ENCODE results near the gene BICRA. TPM values are rescaled to one million over a fixed set of nuclear protein-coding genes. Genes with fewer than 3 reads are reported as not detected.
A peak's percentile ranks its signal among the peaks of the same experiment; 100 is the strongest.
"Not testable (repeated sequence)": the region's sequence is repeated elsewhere in the genome, so short reads cannot be mapped to it uniquely, and the experiment has no call there.

Gene BICRA
- total RNA-seq, 1 donor from 2014 or later = 5.2 TPM

DNA sequence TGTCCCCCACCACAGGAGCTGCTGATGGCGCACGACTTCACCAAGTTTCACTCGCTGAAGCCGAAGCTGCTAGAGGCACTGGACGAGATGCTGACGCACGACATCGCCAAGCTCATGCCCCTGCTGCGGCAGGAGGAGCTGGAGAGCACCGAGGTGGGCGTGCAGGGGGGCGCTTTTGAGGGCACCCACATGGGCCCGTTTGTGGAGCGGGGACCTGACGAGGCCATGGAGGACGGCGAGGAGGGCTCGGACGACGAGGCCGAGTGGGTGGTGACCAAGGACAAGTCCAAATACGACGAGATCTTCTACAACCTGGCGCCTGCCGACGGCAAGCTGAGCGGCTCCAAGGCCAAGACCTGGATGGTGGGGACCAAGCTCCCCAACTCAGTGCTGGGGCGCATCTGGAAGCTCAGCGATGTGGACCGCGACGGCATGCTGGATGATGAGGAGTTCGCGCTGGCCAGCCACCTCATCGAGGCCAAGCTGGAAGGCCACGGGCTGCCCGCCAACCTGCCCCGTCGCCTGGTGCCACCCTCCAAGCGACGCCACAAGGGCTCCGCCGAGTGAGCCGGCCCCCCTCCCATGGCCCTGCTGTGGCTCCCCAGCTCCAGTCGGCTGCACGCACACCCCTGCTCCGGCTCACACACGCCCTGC, 132.1 kb downstream of the BICRA start:
- TF ChIP-seq, protein P1, sequence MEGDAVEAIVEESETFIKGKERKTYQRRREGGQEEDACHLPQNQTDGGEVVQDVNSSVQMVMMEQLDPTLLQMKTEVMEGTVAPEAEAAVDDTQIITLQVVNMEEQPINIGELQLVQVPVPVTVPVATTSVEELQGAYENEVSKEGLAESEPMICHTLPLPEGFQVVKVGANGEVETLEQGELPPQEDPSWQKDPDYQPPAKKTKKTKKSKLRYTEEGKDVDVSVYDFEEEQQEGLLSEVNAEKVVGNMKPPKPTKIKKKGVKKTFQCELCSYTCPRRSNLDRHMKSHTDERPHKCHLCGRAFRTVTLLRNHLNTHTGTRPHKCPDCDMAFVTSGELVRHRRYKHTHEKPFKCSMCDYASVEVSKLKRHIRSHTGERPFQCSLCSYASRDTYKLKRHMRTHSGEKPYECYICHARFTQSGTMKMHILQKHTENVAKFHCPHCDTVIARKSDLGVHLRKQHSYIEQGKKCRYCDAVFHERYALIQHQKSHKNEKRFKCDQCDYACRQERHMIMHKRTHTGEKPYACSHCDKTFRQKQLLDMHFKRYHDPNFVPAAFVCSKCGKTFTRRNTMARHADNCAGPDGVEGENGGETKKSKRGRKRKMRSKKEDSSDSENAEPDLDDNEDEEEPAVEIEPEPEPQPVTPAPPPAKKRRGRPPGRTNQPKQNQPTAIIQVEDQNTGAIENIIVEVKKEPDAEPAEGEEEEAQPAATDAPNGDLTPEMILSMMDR (IDR thresholded peaks at IDR 0.05) = no peak
- TF ChIP-seq POLR2A (IDR thresholded peaks at IDR 0.05) = no peak
- TF ChIP-seq POLR2AphosphoS5 (IDR thresholded peaks at IDR 0.05; ENCODE audit: insufficient read depth in 1 of 2, low read depth in 1 of 2) = no peak
- intact Hi-C loops (cut with DNase I) = no loop called here
- no peak for DNase-seq (ENCODE audit: extremely low spot score in 2 of 2)
- Histone ChIP-seq H3K36me3 (peaks cover 0 to 52% of the 10 kb centered on the region in 2 donors), H3K9me3 (no peaks in the 10 kb centered on the region), H3K4me1 (peaks cover 25% of the 10 kb centered on the region), H3K27ac (peak overlapping the region; percentile 99), H3K27me3 (no peaks in the 10 kb centered on the region), H3K4me3 (no peak overlapping the region)

DNA sequence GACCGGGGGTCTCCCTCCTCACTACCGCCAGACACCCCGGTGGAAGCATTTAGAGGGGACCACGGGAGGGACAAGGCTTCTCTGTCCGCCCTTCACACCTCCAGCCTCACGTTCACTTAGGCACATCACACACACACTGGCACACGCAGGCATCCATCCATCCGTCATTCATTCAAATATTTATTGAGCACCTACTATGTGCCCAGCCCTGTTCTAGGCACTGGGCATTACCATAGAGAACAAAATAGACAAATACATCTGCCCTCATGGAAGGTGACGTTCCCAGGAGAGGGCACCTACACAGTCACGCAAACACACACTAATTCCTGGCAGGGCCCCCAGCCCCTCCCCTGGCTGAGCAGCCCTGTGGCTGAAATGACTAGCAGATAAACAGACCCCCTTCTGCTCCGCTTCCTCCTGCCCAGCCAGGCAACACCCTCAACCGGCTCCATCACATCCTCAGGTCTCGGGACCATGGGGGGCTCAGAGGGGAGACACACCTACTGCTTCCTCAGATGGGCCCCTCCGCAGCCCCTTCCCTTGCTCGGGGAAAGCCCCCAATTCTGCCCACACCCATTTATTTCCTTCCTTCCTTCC, 132.7 kb downstream of the BICRA start:
- Histone ChIP-seq H3K4me1 (peaks cover 31% of the 10 kb centered on the region), H3K36me3 (peaks cover 0 to 47% of the 10 kb centered on the region in 2 donors), H3K9me3 (no peaks in the 10 kb centered on the region), H3K27me3 (no peaks in the 10 kb centered on the region), H3K27ac (peak overlapping the region; percentile 99), H3K4me3 (no peak overlapping the region)
- peak in 1 of 2 donors; percentile 48 for TF ChIP-seq POLR2AphosphoS5 (IDR thresholded peaks at IDR 0.05; ENCODE audit: insufficient read depth in 1 of 2, low read depth in 1 of 2)
- TF ChIP-seq, protein P1 (IDR thresholded peaks at IDR 0.05) = no peak
- intact Hi-C loops (cut with DNase I) = no loop called here
- DNase-seq (ENCODE audit: extremely low spot score in 2 of 2) = no peak

DNA sequence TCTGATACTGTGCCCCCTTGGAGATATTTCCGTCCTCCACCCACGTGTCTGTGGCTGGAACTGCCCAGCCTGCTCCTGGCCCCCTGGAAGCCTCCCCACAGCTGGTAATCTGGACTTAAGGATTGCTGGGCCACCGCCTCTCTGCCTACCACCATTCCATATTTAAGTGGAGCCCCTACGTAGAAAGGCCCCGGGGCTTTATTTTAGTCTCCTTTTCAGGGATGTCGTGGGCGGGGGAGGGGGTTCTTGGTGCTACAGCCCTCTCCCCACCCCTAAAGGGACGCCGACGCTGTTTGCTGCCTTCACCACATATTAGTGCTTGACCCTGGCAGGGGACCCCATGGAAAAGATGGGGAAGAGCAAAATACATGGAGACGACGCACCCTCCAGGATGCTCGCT, 133.7 kb downstream of the BICRA start:
- intact Hi-C loops (cut with DNase I) = loop anchor here (1.0 kb wide), 1 partner anchor 29 kb away; the partner anchor contains the start of gene EHD2
- TF ChIP-seq, protein P1 (IDR thresholded peaks at IDR 0.05) = no peak
- TF ChIP-seq POLR2A (IDR thresholded peaks at IDR 0.05) (no peak), POLR2AphosphoS5 (IDR thresholded peaks at IDR 0.05; ENCODE audit: insufficient read depth in 1 of 2, low read depth in 1 of 2) (no peak)
- H3K4me1 ChIP-seq = peaks cover 41% of the 10 kb centered on the region
- peak overlapping the region; percentile 99 for H3K27ac ChIP-seq
- H3K4me3 ChIP-seq = peak overlapping the region; percentile 35 to 38
- no peaks in the 10 kb centered on the region for H3K27me3 ChIP-seq
- peaks cover 0 to 53% of the 10 kb centered on the region in 2 donors for H3K36me3 ChIP-seq
- H3K9me3 ChIP-seq = no peaks in the 10 kb centered on the region
- DNase-seq (ENCODE audit: extremely low spot score in 2 of 2) = no peak

DNA sequence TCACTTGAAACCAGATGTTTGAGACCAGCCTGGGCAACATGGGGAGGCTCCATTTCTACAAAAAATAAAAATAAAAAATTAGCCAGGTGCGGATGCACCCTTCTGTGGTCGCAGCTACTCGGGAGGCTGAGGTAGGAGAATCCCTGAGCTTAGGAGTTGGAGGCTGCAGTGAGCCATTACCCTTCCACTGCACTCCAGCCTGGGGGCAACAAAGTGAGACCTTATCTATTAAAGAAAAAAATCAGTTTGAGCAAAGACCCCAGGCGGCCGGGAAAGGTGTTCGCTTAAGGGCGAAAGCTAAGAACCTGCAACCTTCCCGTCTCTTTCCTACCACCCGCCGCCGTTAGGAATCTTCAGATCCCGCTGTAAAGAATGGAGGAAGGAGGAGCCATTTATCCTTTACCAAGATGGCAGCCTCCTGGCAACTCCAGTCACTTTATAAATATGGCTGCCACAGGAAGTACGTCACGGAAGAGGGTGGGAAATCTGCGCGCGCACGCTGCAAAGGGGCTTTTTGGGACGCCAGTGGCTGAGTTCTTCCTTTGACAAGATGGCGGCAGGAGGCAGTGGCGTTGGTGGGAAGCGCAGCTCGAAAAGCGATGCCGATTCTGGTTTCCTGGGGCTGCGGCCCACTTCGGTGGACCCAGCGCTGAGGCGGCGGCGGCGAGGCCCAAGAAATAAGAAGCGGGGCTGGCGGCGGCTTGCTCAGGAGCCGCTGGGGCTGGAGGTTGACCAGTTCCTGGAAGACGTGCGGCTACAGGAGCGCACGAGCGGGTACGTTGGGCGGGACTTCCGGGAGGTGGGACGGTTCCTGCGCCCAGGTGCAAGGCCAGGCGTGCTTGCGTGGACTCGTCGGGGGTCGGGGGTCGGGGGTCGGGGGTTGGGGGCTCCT, 136.3 kb downstream of the BICRA start, which contains the start of gene NOP53:
Gene NOP53 (plus strand): TSS at position 537 of the 892 bp plus-strand sequence. CDS start 14 bp downstream, at position 551.
- peak in 1 of 2 donors; percentile 99 for DNase-seq (ENCODE audit: extremely low spot score in 2 of 2)
- TF ChIP-seq, protein P1 (IDR thresholded peaks at IDR 0.05) = peak in 1 of 3 experiments; percentile 15
- TF ChIP-seq POLR2AphosphoS5 (IDR thresholded peaks at IDR 0.05; ENCODE audit: insufficient read depth in 1 of 2, low read depth in 1 of 2) (peak; percentile 96 to 100), POLR2A (IDR thresholded peaks at IDR 0.05) (peak in 1 of 2 donors; percentile 50)
- intact Hi-C loops (cut with DNase I) = no loop called here
- Histone ChIP-seq H3K4me1 (peaks cover 63% of the 10 kb centered on the region), H3K9me3 (no peaks in the 10 kb centered on the region), H3K36me3 (peaks cover 0 to 52% of the 10 kb centered on the region in 2 donors), H3K27ac (peak within 1 kb of the TSS; percentile 99), H3K4me3 (peak within 1 kb of the TSS; percentile 74 to 89), H3K27me3 (no peaks in the 10 kb centered on the region)

DNA sequence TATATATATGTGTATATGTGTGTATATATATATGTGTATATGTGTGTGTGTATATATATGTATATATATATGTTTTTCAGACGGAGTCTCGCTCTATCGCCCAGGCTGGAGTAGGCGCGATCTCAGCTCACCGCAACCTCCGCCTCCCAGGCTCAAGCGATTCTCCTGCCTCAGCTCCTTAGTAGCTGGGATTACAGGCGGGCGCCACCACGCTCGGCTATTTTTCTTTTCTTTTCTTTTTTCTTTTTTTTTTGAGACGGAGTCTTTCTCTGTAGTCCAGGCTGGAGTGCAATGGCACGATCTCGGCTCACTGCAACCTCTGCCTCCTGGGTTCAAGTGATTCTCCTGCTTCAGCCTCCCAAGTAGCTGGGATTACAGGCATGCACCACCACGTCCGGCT, 137.2 kb downstream of the BICRA start:
- peaks cover 0 to 52% of the 10 kb centered on the region in 2 donors for H3K36me3 ChIP-seq
- H3K27me3 ChIP-seq = not testable (repeated sequence)

More for the DNA sequence above, 137.2 kb downstream of the BICRA start:
- peak overlapping the region; percentile 99 for H3K27ac ChIP-seq
- DNase-seq (ENCODE audit: extremely low spot score in 2 of 2); intact Hi-C loops (cut with DNase I); H3K9me3 ChIP-seq: not testable (repeated sequence)
- H3K4me1 ChIP-seq = peaks cover 63% of the 10 kb centered on the region
- H3K4me3 ChIP-seq = peak overlapping the region; percentile 74 to 89

All from vagina (tissue), 2 donors.